HG03378 (cell line): ENCODE results near the gene TIMM10.

Experiments
- ATAC-seq: cut with Tn5 transposase; IDR thresholded peaks from one replicate; pipeline ENCODE4 v1.9.1; 2021; ENCODE audit warnings: mild to moderate bottlenecking, moderate library complexity; ENCODE audit not compliant: unreplicated experiment

TIMM10 gene

DNA sequence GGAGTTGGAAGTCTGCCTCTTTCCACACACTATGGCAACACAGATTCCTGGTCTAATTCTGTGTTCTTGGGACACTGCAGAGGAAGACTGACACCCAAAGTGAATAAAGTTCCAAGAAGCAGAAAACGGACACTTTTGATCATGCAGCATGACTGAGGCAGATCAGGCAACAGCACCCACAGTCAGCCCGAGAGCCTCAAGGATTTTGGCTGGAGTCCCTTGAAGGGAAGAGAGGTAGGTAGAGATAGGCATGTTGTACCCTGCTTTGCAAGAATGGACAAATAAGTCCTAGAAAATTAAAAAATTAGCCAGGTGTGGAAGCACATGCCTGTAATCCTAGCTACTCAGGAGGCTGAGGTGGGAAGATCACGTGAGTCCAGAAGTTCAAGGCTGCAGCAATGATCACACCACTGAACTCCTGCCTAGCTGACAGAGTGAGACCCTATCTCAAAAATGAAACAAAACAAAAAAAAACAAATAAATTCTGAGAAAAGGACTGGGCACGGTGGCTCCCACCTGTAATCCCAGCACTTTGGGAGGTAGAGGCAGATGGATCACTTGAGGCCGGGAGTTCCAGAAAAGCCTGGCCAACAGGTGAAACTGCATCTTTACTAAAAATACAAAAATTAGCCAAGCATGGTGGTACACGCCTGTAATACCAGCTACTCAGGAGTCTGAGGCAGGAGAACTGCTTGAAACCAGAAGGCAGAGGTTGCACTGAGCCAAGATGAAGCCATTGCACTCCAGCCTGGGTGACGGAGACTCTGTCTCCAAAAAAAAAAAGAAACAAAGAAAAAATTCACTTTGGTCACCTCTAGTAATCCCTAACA, 22.0 kb downstream of the TIMM10 start:
- ATAC-seq: no peak

- no peak for ATAC-seq
Observed at GRCh38 chr11:57506522-57506921, 24.0 kb downstream of the TIMM10 start.

GRCh38 chr11:57504511-57504910, 26.0 kb downstream of the TIMM10 start:
- no peak for ATAC-seq

GRCh38 chr11:57502870-57503269, 27.7 kb downstream of the TIMM10 start:
- no peak for ATAC-seq

- no peak for ATAC-seq
Observed at GRCh38 chr11:57502376-57502775, 28.2 kb downstream of the TIMM10 start.

- ATAC-seq: no peak
Observed at GRCh38 chr11:57501953-57502352, 28.6 kb downstream of the TIMM10 start.

DNA sequence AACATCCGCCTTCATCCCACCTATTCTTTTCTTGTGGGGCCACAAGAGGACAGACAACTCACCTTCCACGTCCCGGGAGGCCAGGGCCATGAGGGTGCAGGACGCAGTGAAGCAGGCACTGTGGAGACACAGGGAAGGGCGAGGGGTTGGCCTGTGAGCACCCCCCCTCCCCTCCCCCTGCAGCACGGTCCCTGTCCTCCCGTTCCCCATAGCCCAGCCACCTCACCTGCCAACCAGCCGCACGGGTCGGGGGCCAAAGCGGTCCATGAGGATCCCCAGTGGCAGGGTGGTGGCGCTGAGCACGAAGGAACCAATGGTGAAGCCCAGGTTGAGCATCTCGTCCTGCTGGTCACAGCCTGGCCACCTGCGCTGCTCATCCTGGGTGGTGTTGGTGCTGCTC, 29.6 kb downstream of the TIMM10 start:
- no peak for ATAC-seq

DNA sequence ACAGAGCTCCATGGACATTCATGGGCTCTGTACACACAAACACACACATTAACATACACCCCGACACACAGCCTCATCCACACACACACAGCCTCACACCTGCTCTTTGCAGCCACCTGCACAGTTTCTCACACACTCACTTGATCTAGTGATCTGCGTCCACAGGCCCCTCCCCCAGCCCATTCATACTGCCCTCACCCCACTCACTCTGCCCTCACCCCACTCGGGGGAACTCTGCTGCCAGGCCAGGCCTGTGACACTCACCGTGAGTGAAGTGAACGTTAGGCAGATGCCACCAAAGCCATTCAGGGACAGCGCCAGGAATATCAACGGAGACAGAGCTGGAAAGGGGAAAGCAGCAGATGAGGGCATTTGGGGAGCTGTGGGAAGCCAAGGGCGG, 30.0 kb downstream of the TIMM10 start:
- ATAC-seq: no peak

- no peak for ATAC-seq
Observed at GRCh38 chr11:57499983-57500461, 30.5 kb downstream of the TIMM10 start.

DNA sequence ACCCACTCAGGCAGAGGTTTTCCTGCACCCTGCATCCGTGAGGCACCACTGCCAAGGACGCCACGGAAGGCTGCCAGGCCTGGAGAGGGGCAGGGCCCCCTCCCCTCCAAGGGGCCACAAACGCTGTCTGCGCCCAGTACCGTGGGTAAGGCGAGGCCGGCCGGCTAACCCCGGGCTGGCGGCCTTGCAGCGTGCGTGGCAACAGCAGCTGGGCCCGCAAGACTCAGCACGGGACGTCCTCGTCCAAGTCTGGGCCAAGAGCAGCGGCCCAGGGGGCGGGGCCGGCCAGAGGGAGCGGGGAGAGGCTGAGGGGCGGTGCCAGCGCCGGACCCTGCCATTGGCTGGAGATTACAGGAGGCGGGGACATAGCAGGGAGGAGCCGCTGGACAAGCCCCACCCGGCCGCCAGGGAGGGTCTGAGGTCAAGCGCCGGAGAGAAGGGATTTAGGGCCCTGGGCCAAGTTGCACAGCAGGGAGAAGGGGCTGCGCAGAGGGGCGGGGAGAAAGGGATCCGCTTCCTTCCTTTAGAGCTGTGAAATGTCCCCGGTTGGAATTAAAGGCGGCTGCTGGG, 31.1 kb downstream of the TIMM10 start:
- peak; percentile 86 for ATAC-seq

GRCh38 chr11:57498540-57498939, 32.0 kb downstream of the TIMM10 start:
- no peak for ATAC-seq

GRCh38 chr11:57497303-57498247, 33.0 kb downstream of the TIMM10 start:
- ATAC-seq: no peak

DNA sequence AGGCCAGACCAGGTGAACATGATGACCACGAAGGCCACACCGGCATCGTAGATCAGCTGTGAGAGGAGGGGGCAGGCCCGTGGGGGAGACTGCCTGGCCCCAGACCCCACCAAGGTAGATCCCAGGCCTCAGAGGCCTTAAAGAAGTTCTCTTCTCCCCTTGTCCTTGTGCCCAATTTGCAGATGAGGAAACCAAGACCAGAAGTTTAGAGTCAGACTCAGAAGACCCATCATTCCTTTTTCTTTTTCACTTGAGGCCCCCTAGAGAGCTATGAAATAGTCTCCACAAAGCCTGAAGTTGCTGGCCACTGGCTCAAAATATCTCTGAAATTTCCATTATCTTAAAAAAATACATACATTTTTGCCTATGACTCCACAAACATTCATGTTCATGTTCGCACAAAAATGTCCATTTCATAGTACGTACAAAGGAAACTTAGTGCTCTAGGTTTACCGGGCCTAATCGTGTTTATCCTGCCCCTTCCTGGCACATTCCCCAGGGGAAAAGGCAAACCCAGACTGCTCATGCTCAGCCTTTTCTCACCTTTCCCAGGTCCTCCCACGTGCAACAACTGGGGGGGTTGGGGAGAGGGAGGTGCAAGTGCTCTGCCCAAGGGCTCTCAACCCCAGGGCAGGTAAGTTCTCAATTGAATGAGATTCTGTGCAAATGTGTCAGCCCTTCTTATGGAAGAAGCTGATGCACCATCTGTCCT, 34.3 kb downstream of the TIMM10 start:
- no peak for ATAC-seq

DNA sequence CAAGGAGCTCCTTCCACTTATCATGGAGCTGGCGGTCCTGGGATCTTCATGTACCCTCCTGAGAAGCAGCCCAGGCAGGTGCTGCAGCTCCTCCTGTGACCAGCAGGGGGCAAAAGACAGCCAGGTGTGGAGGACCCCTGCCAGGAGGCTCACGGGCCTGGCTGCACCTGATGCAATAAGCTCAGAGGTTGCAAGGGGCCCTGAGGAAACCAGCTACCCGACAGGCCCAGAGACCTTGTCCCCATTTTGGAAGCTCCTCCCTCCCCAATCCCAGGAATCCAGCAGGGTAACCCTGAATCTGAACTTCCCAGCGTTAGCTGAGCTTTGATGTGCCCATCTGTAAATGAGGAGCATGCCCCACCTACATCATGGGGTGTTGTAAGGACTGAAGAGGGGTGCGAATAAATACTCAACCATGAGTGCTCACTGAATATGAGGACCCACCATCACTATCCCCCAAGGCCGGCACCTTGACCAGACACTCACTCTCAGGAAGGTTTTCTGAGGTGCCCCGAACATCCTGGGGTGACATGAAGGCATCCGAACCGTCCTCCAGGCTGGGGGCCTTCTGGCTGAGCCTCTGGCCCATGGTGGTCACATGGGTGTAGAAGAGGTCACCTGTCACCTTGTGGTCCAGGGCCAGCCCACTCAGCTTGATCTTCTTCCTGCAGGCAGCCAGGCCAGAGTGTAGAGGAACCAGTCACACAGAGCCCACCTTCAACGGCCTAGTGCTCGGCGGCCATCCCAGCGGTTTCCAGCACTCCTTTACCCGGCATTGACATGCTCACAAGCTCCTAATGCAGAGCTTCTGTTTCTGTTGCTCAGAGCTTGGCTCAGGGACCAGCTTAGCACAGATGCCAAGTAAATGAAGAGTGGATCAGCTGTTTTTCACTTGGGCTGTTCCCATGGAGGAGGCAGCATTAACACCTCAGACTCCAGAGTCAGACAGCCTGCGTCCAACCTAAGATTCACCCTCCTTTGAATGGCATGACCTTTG, 36.7 kb downstream of the TIMM10 start:
- ATAC-seq: no peak

- no peak for ATAC-seq
Observed at GRCh38 chr11:57491371-57492061, 39.0 kb downstream of the TIMM10 start.

DNA sequence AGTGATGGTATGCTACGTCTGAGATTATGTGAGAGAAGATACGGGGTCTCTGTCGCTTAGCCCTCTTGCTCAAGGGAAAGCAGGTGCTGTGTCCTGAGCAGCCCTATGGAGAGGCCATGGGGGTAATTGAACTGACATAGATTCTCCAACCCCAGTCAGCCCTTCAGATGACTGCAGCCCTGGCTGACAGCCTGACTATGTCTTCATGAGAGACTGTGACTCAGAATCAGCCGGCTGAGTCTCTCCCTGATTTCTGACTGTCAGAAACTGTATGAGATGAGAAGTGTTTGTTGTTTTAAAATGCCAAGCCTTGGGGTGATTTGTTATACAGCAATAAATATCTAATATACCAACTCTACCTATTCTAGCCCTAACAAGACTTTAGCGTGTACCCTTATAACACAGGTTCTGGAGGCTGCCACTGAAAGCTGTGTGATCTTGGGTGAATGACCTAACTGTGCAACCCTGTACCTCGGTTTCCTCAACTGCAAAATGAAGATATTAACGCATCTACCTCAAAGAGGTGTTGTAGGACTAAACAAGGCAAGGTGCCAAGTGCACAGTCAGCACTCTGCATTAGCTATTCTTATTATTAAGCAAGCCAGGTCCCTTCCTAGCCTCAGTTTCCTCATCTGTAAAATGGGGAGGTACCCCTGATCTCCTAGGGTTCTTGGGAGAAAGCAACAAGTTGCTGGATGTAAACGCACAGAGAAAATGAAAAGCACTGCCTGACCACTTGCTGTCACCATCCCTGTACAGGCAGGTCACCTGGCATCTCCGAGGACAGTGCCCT, 39.9 kb downstream of the TIMM10 start:
- ATAC-seq: no peak

DNA sequence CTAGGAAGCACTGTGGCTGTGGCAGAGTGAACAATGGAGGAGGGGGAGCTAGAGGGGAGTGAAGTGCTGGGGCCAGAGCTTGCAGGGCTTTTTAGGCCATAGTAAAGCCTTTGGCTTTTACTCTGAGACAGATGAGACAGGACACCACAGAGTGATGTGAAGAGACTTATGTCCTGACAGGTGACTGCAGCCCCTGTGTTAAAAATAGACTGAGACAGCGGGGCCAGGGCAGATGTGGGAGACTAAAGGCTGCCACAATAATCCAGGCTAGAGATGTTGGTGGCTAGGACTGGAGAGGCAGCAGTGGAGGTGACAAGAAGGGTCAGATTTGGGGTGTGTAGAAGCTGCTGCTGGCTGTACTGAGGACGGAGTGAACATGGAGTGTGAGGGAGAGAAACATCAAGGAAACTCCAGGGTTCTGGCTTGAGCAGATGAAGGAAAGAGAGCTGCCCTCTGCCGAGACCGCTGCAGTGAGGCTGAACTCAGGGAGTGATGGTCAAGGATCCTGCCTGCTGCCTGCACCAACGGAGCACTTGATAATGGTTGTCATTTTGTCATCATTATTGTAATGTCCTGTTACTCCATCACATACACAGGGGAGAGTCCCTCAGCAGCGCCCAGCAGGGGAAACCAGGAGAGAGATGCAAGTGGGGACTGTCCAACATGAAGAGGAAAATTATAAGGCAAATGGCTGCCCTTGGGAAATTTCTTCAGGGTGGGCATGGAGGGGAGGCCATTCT, 42.5 kb downstream of the TIMM10 start:
- ATAC-seq: no peak
